Muscle of leg (tissue), 9 donors: Measurements from ENCODE around the gene MC1R. TPM values are rescaled to one million over a fixed set of nuclear protein-coding genes. Genes with fewer than 3 reads are reported as not detected.

Experiments
- polyA plus RNA-seq, 8 donors: library from polyadenylated mRNA; unstranded; fragments of 120-200 nt; gene quantifications; one replicate each; pipeline versions ENCODE4 v1.2.1 to v1.2.3, GENCODE V29; 2013; ENCODE audit warnings: inconsistent platforms in 1 of 8, low replicate concordance in 1 of 8; ENCODE audit not compliant: insufficient read length in 8 of 8, insufficient read depth in 1 of 8
- total RNA-seq: library from RNA; stranded (reverse); fragments of 120-200 nt; gene quantifications from one replicate; pipeline ENCODE4 v1.2.4, GENCODE V29; 2013

Gene MC1R
- total and polyA plus RNA-seq, 9 donors: 1.4 to 3.4 (median 2.2) TPM

Other genes starting within 250 kb of the MC1R start
- gene CDK10, start 232.2 kb upstream of the MC1R start, total RNA-seq: 47.5 TPM
- 10 to 100 TPM; 44.4 to 65.0 (median 54.2) TPM for gene CDK10, start 232.2 kb upstream of the MC1R start, polyA plus RNA-seq
- gene SPATA2L, start 217.2 kb upstream of the MC1R start, total RNA-seq: 3.0 TPM
- gene SPATA2L, start 217.2 kb upstream of the MC1R start, polyA plus RNA-seq: 1 to 10 TPM; 1.5 to 4.1 (median 2.6) TPM
- gene VPS9D1, start 198.0 kb upstream of the MC1R start, total RNA-seq: 6.1 TPM
- 10 to 100 TPM in 6 of 8 donors, 1 to 10 TPM in 2; 8.2 to 13.4 (median 11.0) TPM for gene VPS9D1, start 198.0 kb upstream of the MC1R start, polyA plus RNA-seq
- gene ZNF276, start 197.3 kb upstream of the MC1R start, total RNA-seq: 21.4 TPM
- gene ZNF276, start 197.3 kb upstream of the MC1R start, polyA plus RNA-seq: 10 to 100 TPM; 17.1 to 28.2 (median 21.8) TPM
- gene FANCA, start 102.2 kb upstream of the MC1R start, total RNA-seq: 7.1 TPM
- 10 to 100 TPM; 10.2 to 21.8 (median 14.6) TPM for gene FANCA, start 102.2 kb upstream of the MC1R start, polyA plus RNA-seq
- 1.6 TPM for gene SPIRE2, start 90.4 kb upstream of the MC1R start, total RNA-seq
- gene SPIRE2, start 90.4 kb upstream of the MC1R start, polyA plus RNA-seq: 1 to 10 TPM; 1.9 to 4.2 (median 3.2) TPM
- 109 TPM for gene TCF25, start 45.3 kb upstream of the MC1R start, total RNA-seq
- gene TCF25, start 45.3 kb upstream of the MC1R start, polyA plus RNA-seq: 100 to 1,000 TPM; 104 to 141 (median 123) TPM
- 7.1 TPM for gene TUBB3, start 4.5 kb downstream of the MC1R start, total RNA-seq
- gene TUBB3, start 4.5 kb downstream of the MC1R start, polyA plus RNA-seq: 10 to 100 TPM in 5 of 8 donors, 1 to 10 TPM in 3; 7.9 to 20.1 (median 10.9) TPM
- gene DEF8, start 29.9 kb downstream of the MC1R start, total RNA-seq: 34.6 TPM
- gene DEF8, start 29.9 kb downstream of the MC1R start, polyA plus RNA-seq: 10 to 100 TPM; 31.6 to 39.5 (median 36.6) TPM
- gene DBNDD1, start 100.6 kb downstream of the MC1R start, total RNA-seq: 2.7 TPM
- 10 to 100 TPM in 7 of 8 donors, 1 to 10 TPM in 1; 9.4 to 16.6 (median 11.2) TPM for gene DBNDD1, start 100.6 kb downstream of the MC1R start, polyA plus RNA-seq
- gene PRDM7, start 158.5 kb downstream of the MC1R start, total RNA-seq: not detected
- under 1 TPM in 1 of 8 donors, not detected in 7; 0.19 TPM for gene PRDM7, start 158.5 kb downstream of the MC1R start, polyA plus RNA-seq